CD4-positive, CD25-positive, alpha-beta regulatory T cell (primary cell): ENCODE results near the gene PRR16. TPM values are rescaled to one million over a fixed set of nuclear protein-coding genes. Genes with fewer than 3 reads are reported as not detected.
A peak's percentile ranks its signal among the peaks of the same experiment; 100 is the strongest.

Experiments
- ATAC-seq, 2 donors: fragments of 150-1000 bp; cut with Tn5 transposase; one replicate each; pipeline ENCODE4 v1.10.0; 2021; ENCODE audit warnings: low read depth in 2 of 2, moderate number of reproducible peaks in 2 of 2, moderate library complexity in 1 of 2
- DNase-seq, 3 donors: peaks; one replicate each; pipeline versions ENCODE4 v3.0.0 to v3.0.0-alpha.2; 2012 to 2022; ENCODE audit warnings: mixed read lengths in 1 of 3
- H3K27ac ChIP-seq: one replicate; pipeline ENCODE4 v1.7.0; 2013; ENCODE audit warnings: mild to moderate bottlenecking, low read length; ENCODE audit not compliant: insufficient read depth, poor library complexity, severe bottlenecking
- H3K27me3 ChIP-seq: one replicate; pipeline ENCODE4 v1.7.0; 2013; ENCODE audit warnings: low read length; ENCODE audit not compliant: control insufficient read depth, insufficient read depth
- H3K36me3 ChIP-seq: one replicate; pipeline ENCODE4 v1.7.0; 2013; ENCODE audit warnings: mild to moderate bottlenecking, low read length, moderate library complexity; ENCODE audit not compliant: control insufficient read depth, insufficient read depth
- H3K4me1 ChIP-seq: 2 replicates; pipeline ENCODE4 v1.7.0; 2013; ENCODE audit warnings: mild to moderate bottlenecking, low read length; ENCODE audit not compliant: insufficient read depth, control insufficient read depth, poor library complexity, severe bottlenecking
- H3K4me3 ChIP-seq: one replicate; pipeline ENCODE4 v1.7.0; 2013; ENCODE audit warnings: low read depth, mild to moderate bottlenecking, low read length, moderate library complexity
- H3K9me3 ChIP-seq, 2 experiments: 1 replicate in 1 of 2; 2 replicates in 1 of 2; pipeline ENCODE4 v1.7.0; 2013; ENCODE audit warnings: low read length in 2 of 2, mild to moderate bottlenecking in 1 of 2, moderate library complexity in 1 of 2; ENCODE audit not compliant: control insufficient read depth in 2 of 2
- H3K27ac Mint-ChIP-seq, 3 donors: one replicate each; pipeline ENCODE4 v1.8.0; 2020 to 2022; ENCODE audit warnings: mild to moderate bottlenecking in 3 of 3, mixed read lengths in 3 of 3, moderate library complexity in 2 of 3
- H3K27me3 Mint-ChIP-seq: one replicate; pipeline ENCODE4 v1.8.0; 2022; ENCODE audit warnings: mild to moderate bottlenecking, mixed read lengths
- H3K36me3 Mint-ChIP-seq: one replicate; pipeline ENCODE4 v1.8.0; 2020; ENCODE audit warnings: mixed read lengths
- H3K4me1 Mint-ChIP-seq, 4 donors: one replicate each; pipeline ENCODE4 v1.8.0; 2020 to 2022; ENCODE audit warnings: mixed read lengths in 4 of 4, mild to moderate bottlenecking in 1 of 4
- H3K4me3 Mint-ChIP-seq, 4 donors: one replicate each; pipeline ENCODE4 v1.8.0; 2020 to 2022; ENCODE audit warnings: mild to moderate bottlenecking in 4 of 4, mixed read lengths in 4 of 4, moderate library complexity in 3 of 4
- H3K9me3 Mint-ChIP-seq, 7 donors: one replicate each; pipeline ENCODE4 v1.8.0; 2020 to 2022; ENCODE audit warnings: mixed read lengths in 7 of 7, mild to moderate bottlenecking in 3 of 7, moderate library complexity in 2 of 7
- polyA plus RNA-seq, 4 donors: library from polyadenylated mRNA; unstranded; fragments of 300-500 nt; fragmentation: Illumina TruSeq; gene quantifications; one replicate each; pipeline ENCODE4 v1.2.3, GENCODE V29; 2021
- total RNA-seq: library from RNA; stranded (reverse); gene quantifications from one replicate; pipeline ENCODE4 v1.2.3, GENCODE V29; 2022

The PRR16 gene
- total and polyA plus RNA-seq, 5 donors from 2014 or later: not detected

GRCh38 chr5:120586646-120587045 lies 122.5 kb downstream of the PRR16 start:
- H3K36me3 Mint-ChIP-seq: no peaks in the 10 kb centered on the region
- H3K4me3 Mint-ChIP-seq: no peak overlapping the region
- Histone ChIP-seq H3K36me3 (no peaks in the 10 kb centered on the region), H3K4me1 (no peaks in the 10 kb centered on the region), H3K27me3 (no peaks in the 10 kb centered on the region), H3K27ac (no peak overlapping the region), H3K4me3 (no peak overlapping the region), H3K9me3 (peaks cover 0 to 4% of the 10 kb centered on the region in 2 experiments)
- H3K4me1 Mint-ChIP-seq: no peaks in the 10 kb centered on the region
- H3K27me3 Mint-ChIP-seq: no peaks in the 10 kb centered on the region
- ATAC-seq (no peak), DNase-seq (no peak)
- peaks cover 0 to 14% (median 1%) of the 10 kb centered on the region in 7 donors for H3K9me3 Mint-ChIP-seq
- peak overlapping the region in 1 of 3 donors; percentile 69 for H3K27ac Mint-ChIP-seq

- Mint-ChIP-seq H3K4me3 (no peak overlapping the region), H3K9me3 (peaks cover 0 to 11% (median 2%) of the 10 kb centered on the region in 7 donors), H3K36me3 (no peaks in the 10 kb centered on the region), H3K27me3 (no peaks in the 10 kb centered on the region), H3K4me1 (no peaks in the 10 kb centered on the region), H3K27ac (no peak overlapping the region)
- H3K27ac ChIP-seq: no peak overlapping the region
- H3K4me1 ChIP-seq: no peaks in the 10 kb centered on the region
- ATAC-seq (no peak), DNase-seq (no peak)
- H3K9me3 ChIP-seq: peaks cover 0 to 4% of the 10 kb centered on the region in 2 experiments
- H3K4me3 ChIP-seq: no peak overlapping the region
- no peaks in the 10 kb centered on the region for H3K36me3 ChIP-seq
- H3K27me3 ChIP-seq: no peaks in the 10 kb centered on the region
Measured at GRCh38 chr5:120591911-120592310, 127.8 kb downstream of the PRR16 start.

- H3K27ac Mint-ChIP-seq: no peak overlapping the region
- ATAC-seq: no peak
- no peak overlapping the region for H3K4me3 Mint-ChIP-seq
Measured at GRCh38 chr5:120599576-120599975, 135.5 kb downstream of the PRR16 start.

GRCh38 chr5:120600639-120601038 lies 136.5 kb downstream of the PRR16 start:
- Histone ChIP-seq H3K36me3 (no peaks in the 10 kb centered on the region), H3K4me1 (no peaks in the 10 kb centered on the region), H3K9me3 (peaks cover 0 to 3% of the 10 kb centered on the region in 2 experiments), H3K27ac (no peak overlapping the region), H3K27me3 (no peaks in the 10 kb centered on the region), H3K4me3 (no peak overlapping the region)
- Mint-ChIP-seq H3K27ac (no peak overlapping the region), H3K9me3 (peaks cover 1 to 12% (median 6%) of the 10 kb centered on the region in 7 donors), H3K4me3 (no peak overlapping the region), H3K4me1 (no peaks in the 10 kb centered on the region), H3K36me3 (no peaks in the 10 kb centered on the region), H3K27me3 (no peaks in the 10 kb centered on the region)
- ATAC-seq (no peak), DNase-seq (no peak)

More at GRCh38 chr5:120599576-120599975, 135.5 kb downstream of the PRR16 start:
- Histone ChIP-seq H3K27ac (no peak overlapping the region), H3K4me3 (no peak overlapping the region), H3K4me1 (no peaks in the 10 kb centered on the region), H3K36me3 (no peaks in the 10 kb centered on the region), H3K27me3 (no peaks in the 10 kb centered on the region), H3K9me3 (peaks cover 0 to 3% of the 10 kb centered on the region in 2 experiments)
- Mint-ChIP-seq H3K9me3 (peaks cover 1 to 11% (median 6%) of the 10 kb centered on the region in 7 donors), H3K36me3 (no peaks in the 10 kb centered on the region), H3K27me3 (no peaks in the 10 kb centered on the region), H3K4me1 (no peaks in the 10 kb centered on the region)
- no peak for DNase-seq

GRCh38 chr5:120602033-120602432 lies 137.9 kb downstream of the PRR16 start:
- peaks cover 1 to 12% (median 8%) of the 10 kb centered on the region in 7 donors for H3K9me3 Mint-ChIP-seq
- H3K27ac Mint-ChIP-seq: no peak overlapping the region
- H3K36me3 Mint-ChIP-seq: no peaks in the 10 kb centered on the region
- Histone ChIP-seq H3K27ac (no peak overlapping the region), H3K27me3 (no peaks in the 10 kb centered on the region), H3K36me3 (no peaks in the 10 kb centered on the region), H3K9me3 (peaks cover 0 to 3% of the 10 kb centered on the region in 2 experiments), H3K4me3 (no peak overlapping the region), H3K4me1 (no peaks in the 10 kb centered on the region)
- no peaks in the 10 kb centered on the region for H3K4me1 Mint-ChIP-seq
- DNase-seq: no peak
- no peak overlapping the region for H3K4me3 Mint-ChIP-seq
- ATAC-seq: no peak
- H3K27me3 Mint-ChIP-seq: no peaks in the 10 kb centered on the region

- peaks cover 0 to 3% of the 10 kb centered on the region in 2 experiments for H3K9me3 ChIP-seq
- ATAC-seq (no peak), DNase-seq (no peak)
- Mint-ChIP-seq H3K27me3 (no peaks in the 10 kb centered on the region), H3K36me3 (no peaks in the 10 kb centered on the region), H3K4me3 (no peak overlapping the region), H3K27ac (no peak overlapping the region), H3K4me1 (no peaks in the 10 kb centered on the region), H3K9me3 (peaks cover 3 to 18% (median 9%) of the 10 kb centered on the region in 7 donors)
- H3K27ac ChIP-seq: no peak overlapping the region
- no peaks in the 10 kb centered on the region for H3K36me3 ChIP-seq
- H3K4me3 ChIP-seq: no peak overlapping the region
- H3K4me1 ChIP-seq: no peaks in the 10 kb centered on the region
- no peaks in the 10 kb centered on the region for H3K27me3 ChIP-seq
Measured at GRCh38 chr5:120604884-120605283, 140.8 kb downstream of the PRR16 start.

GRCh38 chr5:120605325-120606079 lies 141.4 kb downstream of the PRR16 start:
- H3K9me3 Mint-ChIP-seq: peaks cover 3 to 18% (median 9%) of the 10 kb centered on the region in 7 donors
- H3K4me1 ChIP-seq: no peaks in the 10 kb centered on the region
- H3K27ac Mint-ChIP-seq: no peak overlapping the region
- H3K27ac ChIP-seq: no peak overlapping the region
- no peaks in the 10 kb centered on the region for H3K27me3 ChIP-seq
- H3K4me1 Mint-ChIP-seq: no peaks in the 10 kb centered on the region
- no peak overlapping the region for H3K4me3 Mint-ChIP-seq
- no peaks in the 10 kb centered on the region for H3K27me3 Mint-ChIP-seq
- H3K36me3 ChIP-seq: no peaks in the 10 kb centered on the region
- no peak for ATAC-seq
- H3K9me3 ChIP-seq: peaks cover 0 to 3% of the 10 kb centered on the region in 2 experiments
- H3K4me3 ChIP-seq: no peak overlapping the region
- no peak for DNase-seq
- H3K36me3 Mint-ChIP-seq: no peaks in the 10 kb centered on the region

- Mint-ChIP-seq H3K27ac (no peak overlapping the region), H3K4me1 (no peaks in the 10 kb centered on the region), H3K9me3 (peaks cover 0 to 16% (median 5%) of the 10 kb centered on the region in 7 donors), H3K36me3 (no peaks in the 10 kb centered on the region), H3K27me3 (no peaks in the 10 kb centered on the region), H3K4me3 (no peak overlapping the region)
- Histone ChIP-seq H3K36me3 (no peaks in the 10 kb centered on the region), H3K9me3 (no peaks in the 10 kb centered on the region), H3K27me3 (no peaks in the 10 kb centered on the region), H3K4me1 (no peaks in the 10 kb centered on the region), H3K27ac (no peak overlapping the region), H3K4me3 (no peak overlapping the region)
- no peak for DNase-seq
- ATAC-seq: no peak
Measured at GRCh38 chr5:120609570-120609969, 145.5 kb downstream of the PRR16 start.
